ENCODE measurements around the gene EEPD1.

DNA sequence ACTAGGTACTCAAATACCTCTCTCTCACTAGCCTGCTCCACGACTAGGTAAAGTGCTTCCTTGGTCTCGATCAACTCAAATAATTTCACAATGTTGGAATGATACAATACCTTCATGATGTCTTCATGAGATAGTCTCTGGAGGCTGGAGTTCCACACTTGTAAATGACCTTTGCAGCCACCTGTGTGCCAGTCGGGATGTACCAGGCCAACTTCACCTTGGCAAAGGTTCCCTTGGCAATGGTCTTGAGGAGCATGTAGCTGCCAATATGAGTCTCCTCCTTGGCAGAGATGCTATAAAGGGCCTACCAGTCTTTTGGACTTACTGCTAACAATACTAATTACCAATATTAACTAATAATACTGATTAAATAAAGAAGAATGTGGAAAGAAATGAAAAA, 42.5 kb upstream of the EEPD1 start:
- TF ChIP-seq CTCF (IDR thresholded peaks at IDR 0.05), result no peak
- no peak for TF ChIP-seq POLR2A (IDR thresholded peaks at IDR 0.05)
